K562 (cell line): ENCODE results near the gene MFSD11. TPM values are rescaled to one million over a fixed set of nuclear protein-coding genes. Genes with fewer than 3 reads are reported as not detected.
A peak's percentile ranks its signal among the peaks of the same experiment; 100 is the strongest.

Experiments used
- BDP1 ChIP-seq: IDR thresholded peaks from 3 replicates; pipeline ENCODE4 v1.6.1; 2011; ENCODE audit not compliant: insufficient read length, insufficient read depth
- CBFA2T3 ChIP-seq: fragments of 450-650 bp; IDR thresholded peaks from 2 replicates; pipeline ENCODE4 v1.6.1; 2017
- ETV6 ChIP-seq, 3 experiments: fragments of 150-350 bp in 1 of 3; sonication (generic) in 1 of 3; formaldehyde crosslinking in 1 of 3; IDR thresholded peaks; 2 replicates each; pipeline versions ENCODE4 v1.6.1 to v1.8.0; 2014 to 2022; ENCODE audit warnings: borderline replicate concordance in 2 of 3, low read depth in 2 of 3, antibody characterized with exemption in 1 of 3, low read length in 1 of 3, mild to moderate bottlenecking in 1 of 3, missing genetic modification reagents in 1 of 3
- HDAC8 ChIP-seq: fragments of 450-650 bp; IDR thresholded peaks from 2 replicates; pipeline ENCODE4 v1.6.1; 2016; ENCODE audit warnings: mild to moderate bottlenecking, missing genetic modification characterization, moderate library complexity, missing compliant biosample characterization
- HMG20A ChIP-seq: fragments of 450-650 bp; formaldehyde crosslinking; conservative IDR thresholded peaks from 2 replicates; pipeline ENCODE4 v1.4.0; 2020; ENCODE audit warnings: mild to moderate bottlenecking, mixed read lengths
- HMGN3 ChIP-seq: IDR thresholded peaks from 2 replicates; pipeline ENCODE4 v1.6.1; 2011; ENCODE audit warnings: borderline replicate concordance, low read depth, mild to moderate bottlenecking, mixed read lengths, low read length; ENCODE audit not compliant: insufficient read length; ENCODE audit errors: extremely low read depth
- MCM2 ChIP-seq: fragments of 450-650 bp; IDR thresholded peaks from 2 replicates; pipeline ENCODE4 v1.6.1; 2017; ENCODE audit warnings: low read depth, mild to moderate bottlenecking
- NUFIP1 ChIP-seq: fragments of 450-650 bp; IDR thresholded peaks from 2 replicates; pipeline ENCODE4 v1.6.1; 2018; ENCODE audit not compliant: partially characterized antibody
- OTX1 ChIP-seq: fragments of 450-650 bp; formaldehyde crosslinking; IDR thresholded peaks from 2 replicates; pipeline ENCODE4 v1.4.0; 2022; ENCODE audit warnings: mild to moderate bottlenecking
- POLR2G ChIP-seq: fragments of 200-400 bp; formaldehyde crosslinking; IDR thresholded peaks from 2 replicates; pipeline ENCODE4 v1.6.1; 2017; ENCODE audit warnings: low read depth, mild to moderate bottlenecking, antibody characterized with exemption, low read length, moderate library complexity
- ZC3H11A ChIP-seq: IDR thresholded peaks from 2 replicates; pipeline ENCODE4 v1.6.1; 2012; ENCODE audit warnings: low read depth, low read length, improper control_type of control experiment
- polyA plus RNA-seq, 8 experiments: library from polyadenylated mRNA; depleted of rRNA in 4 of 8; stranded (reverse) in 5 of 8; unstranded in 3 of 8; fragments of >200 nt; fragmentation: Nextera tagmentation in 2 of 8; fragmentation: Illumina TruSeq in 1 of 8; extraction: Ambion mirVana in 2 of 8; extraction: Trizol in 1 of 8; gene quantifications; 2 replicates each; pipeline versions ENCODE4 v1.2.1 to v1.2.3, GENCODE V29; 2011 to 2014; ENCODE audit warnings: inconsistent platforms in 1 of 8, missing spikeins in 1 of 8
- total RNA-seq, 7 experiments: library from RNA; depleted of rRNA in 6 of 7; stranded (reverse); fragments of >200 nt in 6 of 7; fragmentation: Illumina TruSeq in 2 of 7; extraction: Trizol in 2 of 7; gene quantifications; 2 replicates each; pipeline versions ENCODE4 v1.2.1 to v1.2.3, GENCODE V29; 2011 to 2021; ENCODE audit warnings: low replicate concordance in 1 of 7
- TF ChIP-seq, protein P1 (sequence below): fragments of 250-450 bp; sonication (Bioruptor Pico); IDR thresholded peaks from 2 replicates; pipeline ENCODE4 v1.4.0; 2020
- TF ChIP-seq, protein P2 (sequence below): sonication (generic); formaldehyde crosslinking; IDR thresholded peaks from 2 replicates; pipeline ENCODE4 v1.8.0; 2022; ENCODE audit warnings: mild to moderate bottlenecking, missing genetic modification reagents, borderline replicate concordance
- TF ChIP-seq, protein P3 (sequence below): fragments of 450-650 bp; formaldehyde crosslinking; IDR thresholded peaks from 2 replicates; pipeline ENCODE4 v1.4.0; 2020; ENCODE audit warnings: mild to moderate bottlenecking, mixed read lengths
- TF ChIP-seq, protein P4 (sequence below): fragments of 250-450 bp; sonication (Bioruptor Pico); IDR thresholded peaks from 2 replicates; pipeline ENCODE4 v1.5.0; 2020; ENCODE audit warnings: mild to moderate bottlenecking, borderline replicate concordance

The MFSD11 gene
- total and polyA plus RNA-seq, 9 of the 15 experiments (the other 6 are each of a cell fraction or from before 2014, with no cell fraction given), result 14.4 to 24.5 (median 19.9) TPM

DNA sequence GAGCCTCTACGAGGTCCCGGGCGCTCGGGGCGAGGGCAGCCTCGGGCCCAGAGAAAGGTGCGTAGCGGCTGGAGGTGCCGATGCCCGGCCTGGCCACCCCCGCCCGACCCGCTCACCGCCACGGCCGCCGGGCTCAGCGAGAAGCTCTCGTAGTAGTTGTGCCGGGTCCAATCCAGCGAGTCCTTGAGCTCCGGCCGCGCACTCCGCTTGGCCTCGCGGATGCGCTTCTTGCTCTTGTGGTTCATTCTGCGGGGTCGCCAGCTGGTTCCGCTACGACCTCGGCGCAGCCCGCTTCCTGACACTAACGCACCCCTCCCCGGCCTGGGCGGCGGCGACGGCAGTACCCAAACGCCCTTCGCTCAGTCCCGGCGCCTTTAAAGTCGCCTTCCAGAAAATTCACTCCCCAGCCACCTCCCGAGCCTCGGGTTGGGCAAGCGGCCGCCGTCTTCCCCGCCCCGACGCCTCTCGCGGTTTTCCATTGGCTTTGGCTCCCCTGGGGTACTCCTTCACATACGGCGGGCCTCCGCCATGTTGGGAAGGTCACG is 11.6 kb upstream of the MFSD11 start, which contains the start of gene JMJD6 (continued):
- no peak for TF ChIP-seq MCM2
- peak; percentile 96 for TF ChIP-seq POLR2G
- TF ChIP-seq HMG20A (CRISPR knock-in tag), result no peak
- no peak for TF ChIP-seq NUFIP1
- TF ChIP-seq, protein P1, sequence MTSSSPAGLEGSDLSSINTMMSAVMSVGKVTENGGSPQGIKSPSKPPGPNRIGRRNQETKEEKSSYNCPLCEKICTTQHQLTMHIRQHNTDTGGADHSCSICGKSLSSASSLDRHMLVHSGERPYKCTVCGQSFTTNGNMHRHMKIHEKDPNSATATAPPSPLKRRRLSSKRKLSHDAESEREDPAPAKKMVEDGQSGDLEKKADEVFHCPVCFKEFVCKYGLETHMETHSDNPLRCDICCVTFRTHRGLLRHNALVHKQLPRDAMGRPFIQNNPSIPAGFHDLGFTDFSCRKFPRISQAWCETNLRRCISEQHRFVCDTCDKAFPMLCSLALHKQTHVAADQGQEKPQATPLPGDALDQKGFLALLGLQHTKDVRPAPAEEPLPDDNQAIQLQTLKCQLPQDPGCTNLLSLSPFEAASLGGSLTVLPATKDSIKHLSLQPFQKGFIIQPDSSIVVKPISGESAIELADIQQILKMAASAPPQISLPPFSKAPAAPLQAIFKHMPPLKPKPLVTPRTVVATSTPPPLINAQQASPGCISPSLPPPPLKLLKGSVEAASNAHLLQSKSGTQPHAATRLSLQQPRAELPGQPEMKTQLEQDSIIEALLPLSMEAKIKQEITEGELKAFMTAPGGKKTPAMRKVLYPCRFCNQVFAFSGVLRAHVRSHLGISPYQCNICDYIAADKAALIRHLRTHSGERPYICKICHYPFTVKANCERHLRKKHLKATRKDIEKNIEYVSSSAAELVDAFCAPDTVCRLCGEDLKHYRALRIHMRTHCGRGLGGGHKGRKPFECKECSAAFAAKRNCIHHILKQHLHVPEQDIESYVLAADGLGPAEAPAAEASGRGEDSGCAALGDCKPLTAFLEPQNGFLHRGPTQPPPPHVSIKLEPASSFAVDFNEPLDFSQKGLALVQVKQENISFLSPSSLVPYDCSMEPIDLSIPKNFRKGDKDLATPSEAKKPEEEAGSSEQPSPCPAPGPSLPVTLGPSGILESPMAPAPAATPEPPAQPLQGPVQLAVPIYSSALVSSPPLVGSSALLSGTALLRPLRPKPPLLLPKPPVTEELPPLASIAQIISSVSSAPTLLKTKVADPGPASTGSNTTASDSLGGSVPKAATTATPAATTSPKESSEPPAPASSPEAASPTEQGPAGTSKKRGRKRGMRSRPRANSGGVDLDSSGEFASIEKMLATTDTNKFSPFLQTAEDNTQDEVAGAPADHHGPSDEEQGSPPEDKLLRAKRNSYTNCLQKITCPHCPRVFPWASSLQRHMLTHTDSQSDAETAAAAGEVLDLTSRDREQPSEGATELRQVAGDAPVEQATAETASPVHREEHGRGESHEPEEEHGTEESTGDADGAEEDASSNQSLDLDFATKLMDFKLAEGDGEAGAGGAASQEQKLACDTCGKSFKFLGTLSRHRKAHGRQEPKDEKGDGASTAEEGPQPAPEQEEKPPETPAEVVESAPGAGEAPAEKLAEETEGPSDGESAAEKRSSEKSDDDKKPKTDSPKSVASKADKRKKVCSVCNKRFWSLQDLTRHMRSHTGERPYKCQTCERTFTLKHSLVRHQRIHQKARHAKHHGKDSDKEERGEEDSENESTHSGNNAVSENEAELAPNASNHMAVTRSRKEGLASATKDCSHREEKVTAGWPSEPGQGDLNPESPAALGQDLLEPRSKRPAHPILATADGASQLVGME (CRISPR knock-in tag), result 0 out of 2 replicates have a peak, but pooled peaks have one; percentile 8
- TF ChIP-seq OTX1 (CRISPR knock-in tag), result no peak
- 0 out of 2 replicates have a peak, but pooled peaks have one; percentile 40 for TF ChIP-seq HDAC8
- TF ChIP-seq, protein P2, sequence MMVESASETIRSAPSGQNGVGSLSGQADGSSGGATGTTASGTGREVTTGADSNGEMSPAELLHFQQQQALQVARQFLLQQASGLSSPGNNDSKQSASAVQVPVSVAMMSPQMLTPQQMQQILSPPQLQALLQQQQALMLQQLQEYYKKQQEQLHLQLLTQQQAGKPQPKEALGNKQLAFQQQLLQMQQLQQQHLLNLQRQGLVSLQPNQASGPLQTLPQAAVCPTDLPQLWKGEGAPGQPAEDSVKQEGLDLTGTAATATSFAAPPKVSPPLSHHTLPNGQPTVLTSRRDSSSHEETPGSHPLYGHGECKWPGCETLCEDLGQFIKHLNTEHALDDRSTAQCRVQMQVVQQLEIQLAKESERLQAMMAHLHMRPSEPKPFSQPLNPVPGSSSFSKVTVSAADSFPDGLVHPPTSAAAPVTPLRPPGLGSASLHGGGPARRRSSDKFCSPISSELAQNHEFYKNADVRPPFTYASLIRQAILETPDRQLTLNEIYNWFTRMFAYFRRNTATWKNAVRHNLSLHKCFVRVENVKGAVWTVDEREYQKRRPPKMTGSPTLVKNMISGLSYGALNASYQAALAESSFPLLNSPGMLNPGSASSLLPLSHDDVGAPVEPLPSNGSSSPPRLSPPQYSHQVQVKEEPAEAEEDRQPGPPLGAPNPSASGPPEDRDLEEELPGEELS (CRISPR knock-in tag), result 0 out of 2 replicates have a peak, but pooled peaks have one; percentile 58
- TF ChIP-seq, protein P3, sequence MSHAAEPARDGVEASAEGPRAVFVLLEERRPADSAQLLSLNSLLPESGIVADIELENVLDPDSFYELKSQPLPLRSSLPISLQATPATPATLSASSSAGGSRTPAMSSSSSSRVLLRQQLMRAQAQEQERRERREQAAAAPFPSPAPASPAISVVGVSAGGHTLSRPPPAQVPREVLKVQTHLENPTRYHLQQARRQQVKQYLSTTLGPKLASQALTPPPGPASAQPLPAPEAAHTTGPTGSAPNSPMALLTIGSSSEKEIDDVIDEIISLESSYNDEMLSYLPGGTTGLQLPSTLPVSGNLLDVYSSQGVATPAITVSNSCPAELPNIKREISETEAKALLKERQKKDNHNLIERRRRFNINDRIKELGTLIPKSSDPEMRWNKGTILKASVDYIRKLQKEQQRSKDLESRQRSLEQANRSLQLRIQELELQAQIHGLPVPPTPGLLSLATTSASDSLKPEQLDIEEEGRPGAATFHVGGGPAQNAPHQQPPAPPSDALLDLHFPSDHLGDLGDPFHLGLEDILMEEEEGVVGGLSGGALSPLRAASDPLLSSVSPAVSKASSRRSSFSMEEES, result no peak
- TF ChIP-seq, protein P4, sequence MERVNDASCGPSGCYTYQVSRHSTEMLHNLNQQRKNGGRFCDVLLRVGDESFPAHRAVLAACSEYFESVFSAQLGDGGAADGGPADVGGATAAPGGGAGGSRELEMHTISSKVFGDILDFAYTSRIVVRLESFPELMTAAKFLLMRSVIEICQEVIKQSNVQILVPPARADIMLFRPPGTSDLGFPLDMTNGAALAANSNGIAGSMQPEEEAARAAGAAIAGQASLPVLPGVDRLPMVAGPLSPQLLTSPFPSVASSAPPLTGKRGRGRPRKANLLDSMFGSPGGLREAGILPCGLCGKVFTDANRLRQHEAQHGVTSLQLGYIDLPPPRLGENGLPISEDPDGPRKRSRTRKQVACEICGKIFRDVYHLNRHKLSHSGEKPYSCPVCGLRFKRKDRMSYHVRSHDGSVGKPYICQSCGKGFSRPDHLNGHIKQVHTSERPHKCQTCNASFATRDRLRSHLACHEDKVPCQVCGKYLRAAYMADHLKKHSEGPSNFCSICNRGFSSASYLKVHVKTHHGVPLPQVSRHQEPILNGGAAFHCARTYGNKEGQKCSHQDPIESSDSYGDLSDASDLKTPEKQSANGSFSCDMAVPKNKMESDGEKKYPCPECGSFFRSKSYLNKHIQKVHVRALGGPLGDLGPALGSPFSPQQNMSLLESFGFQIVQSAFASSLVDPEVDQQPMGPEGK (CRISPR knock-in tag), result no peak
- no peak for TF ChIP-seq ZC3H11A
- TF ChIP-seq HMGN3, result peak; percentile 73
- TF ChIP-seq ETV6 (IDR thresholded peaks at IDR 0.05; ENCODE audit: borderline replicate concordance in 1 of 2, low read depth in 2 of 2, low read length in 1 of 2), result no peak
- no peak for TF ChIP-seq ETV6 (CRISPR knock-in tag; IDR thresholded peaks at IDR 0.05; ENCODE audit: borderline replicate concordance)
- TF ChIP-seq BDP1, result no peak
- TF ChIP-seq CBFA2T3, result no peak
